Lower lobe of right lung (tissue), 2 donors: ENCODE measurements around the gene CFC1. TPM values are rescaled to one million over a fixed set of nuclear protein-coding genes. Genes with fewer than 3 reads are reported as not detected.
"Not testable (repeated sequence)": the region's sequence is repeated elsewhere in the genome, so short reads cannot be mapped to it uniquely, and the experiment has no call there.

ENCODE experiments used
- ATAC-seq, 2 donors: fragments of 200-7000 bp; cut with Tn5 transposase; one replicate each; pipeline ENCODE4 v1.9.1; 2020 to 2022; ENCODE audit warnings: mild to moderate bottlenecking in 2 of 2, moderate library complexity in 2 of 2
- DNase-seq: peaks from one replicate; pipeline ENCODE4 v3.0.0-alpha.2; 2020
- H3K27ac ChIP-seq: fragments of 200-600 bp; one replicate; pipeline ENCODE4 v1.8.0; 2022
- H3K27me3 ChIP-seq: fragments of 200-600 bp; one replicate; pipeline ENCODE4 v1.8.0; 2022; ENCODE audit warnings: low read depth
- H3K36me3 ChIP-seq: fragments of 200-600 bp; one replicate; pipeline ENCODE4 v1.8.0; 2022; ENCODE audit warnings: mild to moderate bottlenecking
- H3K4me1 ChIP-seq: fragments of 200-600 bp; one replicate; pipeline ENCODE4 v1.8.0; 2022
- H3K4me3 ChIP-seq: fragments of 200-600 bp; one replicate; pipeline ENCODE4 v1.8.0; 2022; ENCODE audit warnings: mild to moderate bottlenecking
- H3K9me3 ChIP-seq: fragments of 200-600 bp; one replicate; pipeline ENCODE4 v1.8.0; 2022
- intact Hi-C: fragments of 100-400 bp; cut with DNase I; formaldehyde crosslinking; loops from one replicate; pipeline ENCODE4 v1.11.0; 2022
- long read RNA-seq: library from polyadenylated mRNA; unstranded; transcript quantifications from one replicate; pipeline ENCODE4 v2.0.0, GENCODE V29; 2021
- total RNA-seq: library from RNA; stranded (reverse); fragmentation: NEBNext Ultra II Directional; extraction: Animal tissue kit (Norgen Biotek cat#: 25700); gene quantifications from one replicate; pipeline ENCODE4 v1.2.1, GENCODE V29; 2021
- donor health status: DM: no; HTN: yes; CAD: no; lungs with severe emphysema.

The CFC1 gene
- total RNA-seq: not detected
- long read RNA-seq: 0 reads

DNA sequence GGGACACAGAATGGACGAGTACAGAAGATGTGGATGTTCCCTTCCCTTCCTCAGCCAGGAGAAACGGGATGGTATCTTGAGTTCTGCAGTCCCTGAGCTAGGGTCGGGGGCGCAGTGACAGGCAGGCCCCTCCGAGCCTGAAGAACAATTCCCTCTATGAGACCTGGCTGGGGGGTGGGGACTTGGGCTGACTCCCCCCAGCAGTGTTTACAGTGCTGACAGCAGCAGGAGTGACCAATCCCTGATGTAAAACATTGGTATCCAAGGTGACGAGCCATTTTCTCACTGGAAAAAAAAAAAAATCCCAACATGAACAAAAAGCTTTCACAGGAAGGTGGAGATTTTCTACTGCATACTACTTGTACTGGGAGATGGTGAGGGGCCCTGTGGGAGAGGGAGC lies at the start of gene CFC1:
Gene CFC1 (minus strand): TSS at position 183 of the 400 bp plus-strand sequence. CDS start 288 bp downstream, outside the sequence.
- not testable (repeated sequence) for ATAC-seq, H3K27me3 ChIP-seq

DNA sequence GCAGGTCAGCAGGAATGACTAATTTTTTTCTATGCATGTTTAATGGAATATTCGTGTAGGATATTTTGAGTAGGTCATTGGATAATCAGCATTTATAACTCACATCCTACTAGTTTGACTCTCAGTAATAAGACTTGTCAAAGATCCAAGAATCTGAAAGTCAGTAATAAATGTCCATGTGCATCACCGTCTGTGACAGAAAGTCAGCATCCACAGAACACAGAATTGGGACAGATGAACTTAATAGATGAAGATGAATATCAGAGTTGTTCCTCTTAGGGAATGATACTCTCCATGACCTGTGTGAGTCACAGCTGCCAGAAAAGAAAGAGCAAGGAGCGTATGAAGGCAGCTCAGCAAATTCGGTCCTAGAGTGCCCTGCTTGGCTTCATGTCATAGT lies 42.3 kb upstream of the CFC1 start:
- ATAC-seq, H3K27me3 ChIP-seq, intact Hi-C loops, DNase-seq, H3K9me3 ChIP-seq, H3K27ac ChIP-seq, H3K4me1 ChIP-seq, H3K36me3 ChIP-seq, H3K4me3 ChIP-seq: not testable (repeated sequence)

More for the DNA sequence above, at the start of gene CFC1:
- H3K27ac ChIP-seq, H3K4me3 ChIP-seq, H3K36me3 ChIP-seq, H3K4me1 ChIP-seq, intact Hi-C loops, DNase-seq, H3K9me3 ChIP-seq: not testable (repeated sequence)

- H3K27ac ChIP-seq, DNase-seq, H3K9me3 ChIP-seq, ATAC-seq, H3K4me1 ChIP-seq, H3K4me3 ChIP-seq, H3K27me3 ChIP-seq, H3K36me3 ChIP-seq, intact Hi-C loops: not testable (repeated sequence)
These were observed 39.6 kb upstream of the CFC1 start for GRCh38 chr2:130638973-130639372.

- H3K27ac ChIP-seq, H3K27me3 ChIP-seq, H3K4me3 ChIP-seq, ATAC-seq, intact Hi-C loops, H3K9me3 ChIP-seq, H3K36me3 ChIP-seq, DNase-seq, H3K4me1 ChIP-seq: not testable (repeated sequence)
These were observed 29.6 kb upstream of the CFC1 start for GRCh38 chr2:130628784-130629475.

GRCh38 chr2:130611140-130611539 lies 11.8 kb upstream of the CFC1 start, which contains the start of gene POTEJ:
POTEJ (plus strand) TSS chr2:130611440; CDS start chr2:130611533, 93 bp downstream.
- DNase-seq, H3K9me3 ChIP-seq, H3K36me3 ChIP-seq, H3K27me3 ChIP-seq, intact Hi-C loops, ATAC-seq, H3K4me1 ChIP-seq, H3K4me3 ChIP-seq, H3K27ac ChIP-seq: not testable (repeated sequence)

GRCh38 chr2:130610486-130610885 lies 11.1 kb upstream of the CFC1 start:
- H3K9me3 ChIP-seq, H3K27me3 ChIP-seq, H3K36me3 ChIP-seq, H3K4me3 ChIP-seq, DNase-seq, H3K27ac ChIP-seq, ATAC-seq, intact Hi-C loops, H3K4me1 ChIP-seq: not testable (repeated sequence)

DNA sequence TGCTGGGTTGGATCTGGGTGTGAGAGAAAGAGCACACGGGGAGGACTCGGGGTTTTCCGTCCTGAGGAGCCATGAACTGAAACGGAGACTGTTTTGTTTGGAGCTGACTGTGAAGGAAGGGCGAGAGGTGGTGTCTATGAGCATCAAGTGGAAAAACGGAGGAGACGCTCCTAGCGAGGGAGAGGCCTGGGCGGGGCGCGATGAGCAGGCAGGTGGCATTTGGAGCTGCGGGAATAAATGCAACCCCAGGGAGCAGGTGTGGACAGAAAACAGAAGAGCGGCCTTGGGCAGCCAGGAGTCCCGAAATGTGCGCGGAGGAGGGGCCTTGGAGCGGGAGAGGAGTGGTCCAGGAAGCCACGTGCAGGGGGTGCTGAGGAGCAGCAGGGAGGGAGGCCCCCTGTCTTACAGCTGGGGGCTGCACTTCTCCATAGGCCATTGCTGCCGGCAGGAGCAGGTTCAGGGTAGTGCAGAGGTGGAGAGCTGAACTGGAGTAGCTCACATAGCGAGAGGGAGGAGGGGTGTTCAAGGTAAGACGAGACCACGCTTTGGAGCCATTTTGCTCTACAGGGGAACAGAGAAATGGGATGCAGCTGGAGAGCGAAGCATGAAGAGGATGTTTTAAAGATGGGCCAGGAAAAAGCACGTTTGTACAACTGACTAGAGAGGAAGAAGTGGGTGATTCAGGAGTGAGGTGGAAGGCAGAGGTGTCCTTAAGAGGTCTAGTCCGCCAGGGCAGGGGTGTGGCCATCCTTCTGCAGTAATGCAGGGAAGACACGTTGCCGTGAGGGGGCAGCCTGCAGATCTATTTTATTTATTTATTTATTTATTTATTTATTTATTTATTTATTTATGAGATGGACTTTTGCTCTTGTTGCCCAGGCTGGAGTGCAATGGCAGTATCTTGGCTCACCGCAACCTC lies 9.9 kb upstream of the CFC1 start:
- H3K4me1 ChIP-seq, DNase-seq, H3K4me3 ChIP-seq, H3K27ac ChIP-seq, H3K9me3 ChIP-seq, H3K27me3 ChIP-seq, H3K36me3 ChIP-seq, intact Hi-C loops: not testable (repeated sequence)
- ATAC-seq: peak in 1 of 2 donors; percentile 21

DNA sequence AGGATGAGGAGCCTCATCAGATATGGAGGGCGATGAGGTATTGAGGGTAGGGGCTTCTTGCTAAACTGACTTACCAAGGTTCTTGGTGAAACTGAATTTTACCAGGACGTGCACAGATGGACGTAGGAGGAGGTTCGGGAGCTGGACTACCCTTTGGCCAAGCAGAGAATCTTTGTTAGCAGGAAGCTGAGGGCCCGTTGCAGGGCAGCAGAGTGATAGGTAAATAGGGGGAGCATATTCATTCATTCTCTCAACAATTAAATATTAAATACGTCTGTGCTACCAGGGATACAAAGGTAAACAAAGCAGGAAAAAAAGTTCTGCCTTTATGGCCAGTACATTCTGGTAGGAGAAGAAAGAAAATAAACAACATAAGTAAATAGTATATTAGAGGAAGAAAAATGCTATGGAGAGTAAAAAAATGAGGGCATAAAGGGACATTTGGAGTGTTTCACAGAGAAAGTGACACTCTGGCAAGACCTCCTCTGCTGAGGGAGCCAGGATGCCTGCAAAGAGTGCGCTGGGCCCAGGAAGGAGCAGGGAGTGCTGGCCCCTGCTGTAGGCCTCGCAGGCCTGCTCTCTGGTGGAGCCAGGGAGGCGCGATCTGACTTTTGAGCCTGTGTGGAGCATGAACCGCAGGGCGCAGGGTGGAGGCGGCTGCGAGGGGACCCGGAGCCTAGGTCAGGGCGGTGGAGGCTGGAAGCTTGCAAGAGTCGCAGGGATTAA lies 9.1 kb upstream of the CFC1 start:
- H3K27ac ChIP-seq, intact Hi-C loops, H3K27me3 ChIP-seq, H3K4me3 ChIP-seq, DNase-seq, ATAC-seq, H3K4me1 ChIP-seq, H3K36me3 ChIP-seq, H3K9me3 ChIP-seq: not testable (repeated sequence)

- H3K4me3 ChIP-seq, H3K27me3 ChIP-seq, intact Hi-C loops, H3K36me3 ChIP-seq, H3K9me3 ChIP-seq, H3K4me1 ChIP-seq, DNase-seq, H3K27ac ChIP-seq: not testable (repeated sequence)
- peak; percentile 56 to 69 for ATAC-seq
These were observed 2.4 kb upstream of the CFC1 start for GRCh38 chr2:130601648-130602302.

DNA sequence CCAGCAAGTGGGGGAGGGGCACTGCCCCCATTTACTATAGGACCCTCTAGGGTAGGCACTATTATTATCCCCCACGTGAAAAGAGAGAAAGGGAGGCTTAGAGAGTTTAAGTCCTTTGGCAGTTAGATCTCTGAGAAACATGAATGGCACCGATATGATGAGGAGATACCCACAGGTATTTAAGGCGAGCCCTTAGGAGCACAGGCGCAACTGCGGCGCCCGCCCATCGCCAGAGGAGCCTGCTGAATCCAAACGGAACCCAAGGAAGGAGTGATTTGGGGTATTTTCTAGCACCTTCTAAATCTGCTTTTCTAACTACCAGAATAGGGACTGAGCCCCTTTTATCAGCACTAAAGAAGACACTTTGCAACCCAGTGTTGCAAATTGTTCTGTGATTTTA lies 551 bp upstream of the CFC1 start:
- H3K4me3 ChIP-seq, H3K4me1 ChIP-seq, ATAC-seq, H3K9me3 ChIP-seq, H3K27ac ChIP-seq, intact Hi-C loops, H3K27me3 ChIP-seq, H3K36me3 ChIP-seq: not testable (repeated sequence)
- peak; percentile 24 for DNase-seq

- H3K27me3 ChIP-seq, H3K9me3 ChIP-seq, H3K36me3 ChIP-seq, H3K27ac ChIP-seq, H3K4me3 ChIP-seq, ATAC-seq, DNase-seq, H3K4me1 ChIP-seq, intact Hi-C loops: not testable (repeated sequence)
These were observed 912 bp downstream of the CFC1 start for GRCh38 chr2:130598463-130598862.

DNA sequence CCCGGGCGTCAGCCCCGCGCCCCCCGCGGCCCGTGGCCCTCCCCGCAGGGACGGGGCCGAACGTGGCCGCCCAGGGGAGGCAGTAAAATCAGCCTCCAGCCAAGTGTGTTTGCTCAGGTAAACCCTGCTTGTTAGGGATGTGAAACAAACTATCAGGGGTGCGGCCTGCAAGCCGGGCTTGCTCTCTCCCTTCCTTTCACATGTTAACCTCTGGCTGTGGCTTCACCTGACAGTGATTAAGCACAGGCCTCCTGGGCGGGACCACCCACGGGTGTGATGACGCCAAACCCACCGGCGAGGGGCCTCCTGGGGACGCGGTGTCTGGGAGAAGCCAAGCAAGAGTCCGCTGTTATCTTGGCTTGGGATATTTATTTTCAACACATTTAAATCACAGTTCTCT lies 1.4 kb downstream of the CFC1 start:
- H3K27ac ChIP-seq, H3K4me1 ChIP-seq, intact Hi-C loops, H3K9me3 ChIP-seq, DNase-seq, H3K36me3 ChIP-seq, ATAC-seq, H3K27me3 ChIP-seq, H3K4me3 ChIP-seq: not testable (repeated sequence)

- H3K36me3 ChIP-seq, H3K4me3 ChIP-seq, H3K4me1 ChIP-seq, DNase-seq, H3K9me3 ChIP-seq, ATAC-seq, H3K27ac ChIP-seq, intact Hi-C loops, H3K27me3 ChIP-seq: not testable (repeated sequence)
These were observed 2.6 kb downstream of the CFC1 start for GRCh38 chr2:130596757-130597156.
